ENCODE results near the gene PIK3R5.

- TF ChIP-seq, protein P1, sequence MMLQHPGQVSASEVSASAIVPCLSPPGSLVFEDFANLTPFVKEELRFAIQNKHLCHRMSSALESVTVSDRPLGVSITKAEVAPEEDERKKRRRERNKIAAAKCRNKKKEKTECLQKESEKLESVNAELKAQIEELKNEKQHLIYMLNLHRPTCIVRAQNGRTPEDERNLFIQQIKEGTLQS (IDR thresholded peaks at IDR 0.05) = no peak
- TF ChIP-seq POLR2A (IDR thresholded peaks at IDR 0.05; ENCODE audit: borderline replicate concordance, extremely low read depth, insufficient read depth, insufficient read length) (no peak), POLR2AphosphoS5 (IDR thresholded peaks at IDR 0.05; ENCODE audit: low read depth, low read length) (no peak), RAD21 (IDR thresholded peaks at IDR 0.05; ENCODE audit: low read depth) (no peak), YY1 (IDR thresholded peaks at IDR 0.05; ENCODE audit: extremely low read depth, insufficient replicate concordance, low read depth, low read length) (no peak), CTCF (IDR thresholded peaks at IDR 0.05 in 2 of 3, conservative IDR thresholded peaks at IDR 0.05 in 1 of 3; ENCODE audit: borderline replicate concordance in 1 of 3, insufficient read depth in 1 of 3, low read depth in 2 of 3, low read length in 2 of 3) (no peak), ZNF274 (IDR thresholded peaks at IDR 0.05; ENCODE audit: low read depth, low read length) (no peak)
- TF ChIP-seq, protein P2, sequence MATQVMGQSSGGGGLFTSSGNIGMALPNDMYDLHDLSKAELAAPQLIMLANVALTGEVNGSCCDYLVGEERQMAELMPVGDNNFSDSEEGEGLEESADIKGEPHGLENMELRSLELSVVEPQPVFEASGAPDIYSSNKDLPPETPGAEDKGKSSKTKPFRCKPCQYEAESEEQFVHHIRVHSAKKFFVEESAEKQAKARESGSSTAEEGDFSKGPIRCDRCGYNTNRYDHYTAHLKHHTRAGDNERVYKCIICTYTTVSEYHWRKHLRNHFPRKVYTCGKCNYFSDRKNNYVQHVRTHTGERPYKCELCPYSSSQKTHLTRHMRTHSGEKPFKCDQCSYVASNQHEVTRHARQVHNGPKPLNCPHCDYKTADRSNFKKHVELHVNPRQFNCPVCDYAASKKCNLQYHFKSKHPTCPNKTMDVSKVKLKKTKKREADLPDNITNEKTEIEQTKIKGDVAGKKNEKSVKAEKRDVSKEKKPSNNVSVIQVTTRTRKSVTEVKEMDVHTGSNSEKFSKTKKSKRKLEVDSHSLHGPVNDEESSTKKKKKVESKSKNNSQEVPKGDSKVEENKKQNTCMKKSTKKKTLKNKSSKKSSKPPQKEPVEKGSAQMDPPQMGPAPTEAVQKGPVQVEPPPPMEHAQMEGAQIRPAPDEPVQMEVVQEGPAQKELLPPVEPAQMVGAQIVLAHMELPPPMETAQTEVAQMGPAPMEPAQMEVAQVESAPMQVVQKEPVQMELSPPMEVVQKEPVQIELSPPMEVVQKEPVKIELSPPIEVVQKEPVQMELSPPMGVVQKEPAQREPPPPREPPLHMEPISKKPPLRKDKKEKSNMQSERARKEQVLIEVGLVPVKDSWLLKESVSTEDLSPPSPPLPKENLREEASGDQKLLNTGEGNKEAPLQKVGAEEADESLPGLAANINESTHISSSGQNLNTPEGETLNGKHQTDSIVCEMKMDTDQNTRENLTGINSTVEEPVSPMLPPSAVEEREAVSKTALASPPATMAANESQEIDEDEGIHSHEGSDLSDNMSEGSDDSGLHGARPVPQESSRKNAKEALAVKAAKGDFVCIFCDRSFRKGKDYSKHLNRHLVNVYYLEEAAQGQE (IDR thresholded peaks at IDR 0.05; ENCODE audit: low read depth) = no peak
These were observed 51.6 kb downstream of the PIK3R5 start for GRCh38 chr17:8913879-8914278.

All from HCT116 (cell line).